Stomach (tissue), 9 donors: ENCODE results near the gene OAF. TPM values are rescaled to one million over a fixed set of nuclear protein-coding genes. Genes with fewer than 3 reads are reported as not detected.

Experiments
- DNase-seq, 2 donors: peaks; one replicate each; pipeline versions ENCODE4 v3.0.0 to v3.0.0-alpha.2; 2013 to 2019
- H3K27ac ChIP-seq, 5 donors: fragments of 200-600 bp in 4 of 5; sonication (generic) in 4 of 5; one replicate each; pipeline ENCODE4 v1.5.1; 2013 to 2019; ENCODE audit warnings: mild to moderate bottlenecking in 1 of 5, moderate library complexity in 1 of 5
- H3K27me3 ChIP-seq, 3 donors: fragments of 200-600 bp; sonication (generic); one replicate each; pipeline ENCODE4 v1.5.1; 2017 to 2019; ENCODE audit warnings: mixed run types in 1 of 3
- H3K36me3 ChIP-seq, 4 donors: fragments of 200-600 bp; sonication (generic); 1 replicate in 3 of 4; 2 replicates in 1 of 4; pipeline ENCODE4 v1.5.1; 2016 to 2019
- H3K4me1 ChIP-seq, 4 donors: fragments of 200-600 bp; sonication (generic); one replicate each; pipeline ENCODE4 v1.5.1; 2016 to 2019
- H3K4me3 ChIP-seq, 4 donors: fragments of 200-600 bp; sonication (generic) in 3 of 4; one replicate each; pipeline ENCODE4 v1.5.1; 2016 to 2019; ENCODE audit warnings: mild to moderate bottlenecking in 1 of 4
- H3K9me3 ChIP-seq, 4 donors: fragments of 200-600 bp; sonication (generic); one replicate each; pipeline ENCODE4 v1.5.1; 2016 to 2019
- CTCF ChIP-seq, 7 experiments: fragments of 450-650 bp in 4 of 7; fragments of 200-600 bp in 3 of 7; sonication (generic) in 3 of 7; IDR thresholded peaks; one replicate each; pipeline ENCODE4 v1.5.1; 2016 to 2019; ENCODE audit warnings: antibody characterized with exemption in 7 of 7, control low read depth in 2 of 7, mild to moderate bottlenecking in 1 of 7
- EP300 ChIP-seq: sonication (generic); formaldehyde crosslinking; IDR thresholded peaks from one replicate; pipeline ENCODE4 v1.6.1; 2017; ENCODE audit warnings: antibody characterized with exemption
- POLR2A ChIP-seq, 4 donors: fragments of 450-650 bp; IDR thresholded peaks; one replicate each; pipeline ENCODE4 v1.6.1; 2016; ENCODE audit warnings: antibody characterized with exemption in 4 of 4, control low read depth in 2 of 4, mild to moderate bottlenecking in 1 of 4, moderate library complexity in 1 of 4
- POLR2AphosphoS5 ChIP-seq, 3 donors: sonication (generic); formaldehyde crosslinking; IDR thresholded peaks; one replicate each; pipeline ENCODE4 v1.6.1; 2016; ENCODE audit warnings: antibody characterized with exemption in 3 of 3
- WGBS, 5 donors: extraction: QIAGEN DNeasy Blood & Tissue Kit in 3 of 5; methylation state at CpG; one replicate each; pipeline versions ENCODE4 v1.1.5 to v1.1.7; 2013 to 2018; 5-methylcytosine and 5-hydroxymethylcytosine counted together
- intact Hi-C: fragments of 100-400 bp; cut with DNase I; formaldehyde crosslinking; loops from one replicate; pipeline ENCODE4 v1.15.1; 2023; ENCODE audit warnings: low total_unique reads
- polyA plus RNA-seq, 3 donors: library from polyadenylated mRNA; stranded (reverse); fragments of 200-250 nt; gene quantifications; one replicate each; pipeline ENCODE4 v1.2.3, GENCODE V29; 2013
- total RNA-seq, 5 donors: library from RNA; depleted of rRNA; stranded (reverse); fragments of >200 nt; gene quantifications; one replicate each; pipeline versions ENCODE4 v1.1.0 to v1.2.3, GENCODE V29; 2014 to 2016
- donor health status: healthy with polysubstance abuse.
- donor health status: Bipolar disorder and iron deficiency.
- donor health status: healthy.

Gene OAF
- total and polyA plus RNA-seq, 8 donors = 17.1 to 380 (median 30.4) TPM

GRCh38 chr11:120218695-120219033, 7.8 kb downstream of the OAF start:
- Histone ChIP-seq H3K4me1 (peaks cover 45 to 96% (median 86%) of the 10 kb centered on the region in 4 donors), H3K36me3 (peaks cover 0 to 10% (median 7%) of the 10 kb centered on the region in 4 donors), H3K9me3 (no peaks in the 10 kb centered on the region), H3K27ac (peak overlapping the region; percentile 33 to 90 (median 68)), H3K27me3 (no peaks in the 10 kb centered on the region), H3K4me3 (no peak overlapping the region)
- intact Hi-C loops = no loop called here
- DNase-seq = no peak
- TF ChIP-seq POLR2AphosphoS5 (IDR thresholded peaks at IDR 0.05) (no peak), CTCF (IDR thresholded peaks at IDR 0.05) (no peak), EP300 (no peak), POLR2A (IDR thresholded peaks at IDR 0.05) (no peak)
- WGBS, 5 donors = 42 to 66% (median 52%) methylated on average over 10 of the region's 10 CpGs

- WGBS, 5 donors = 65 to 80% (median 72%) methylated on average over 12 to 13 of the region's 13 CpGs
- H3K9me3 ChIP-seq = no peaks in the 10 kb centered on the region
- peak overlapping the region; percentile 1 to 90 (median 68) for H3K27ac ChIP-seq
- H3K36me3 ChIP-seq = peaks cover 0 to 8% (median 7%) of the 10 kb centered on the region in 4 donors
- intact Hi-C loops = no loop called here
- H3K27me3 ChIP-seq = no peaks in the 10 kb centered on the region
- H3K4me3 ChIP-seq = no peak overlapping the region
- TF ChIP-seq CTCF (IDR thresholded peaks at IDR 0.05) (no peak), POLR2A (IDR thresholded peaks at IDR 0.05) (no peak), POLR2AphosphoS5 (IDR thresholded peaks at IDR 0.05) (no peak), EP300 (no peak)
- H3K4me1 ChIP-seq = peaks cover 45 to 96% (median 89%) of the 10 kb centered on the region in 4 donors
- DNase-seq = no peak
Measured at GRCh38 chr11:120219232-120219937, 8.6 kb downstream of the OAF start.

GRCh38 chr11:120219938-120220746, 9.3 kb downstream of the OAF start:
- DNase-seq = no peak
- intact Hi-C loops = no loop called here
- TF ChIP-seq POLR2A (IDR thresholded peaks at IDR 0.05) (no peak), POLR2AphosphoS5 (IDR thresholded peaks at IDR 0.05) (no peak), CTCF (IDR thresholded peaks at IDR 0.05) (no peak), EP300 (no peak)

GRCh38 chr11:120220747-120221037, 9.9 kb downstream of the OAF start:
- DNase-seq = no peak
- intact Hi-C loops = no loop called here
- Histone ChIP-seq H3K27ac (peak overlapping the region; percentile 43 to 90 (median 68)), H3K9me3 (no peaks in the 10 kb centered on the region), H3K4me1 (peaks cover 51 to 96% (median 88%) of the 10 kb centered on the region in 4 donors), H3K4me3 (no peak overlapping the region), H3K36me3 (no peaks in the 10 kb centered on the region), H3K27me3 (no peaks in the 10 kb centered on the region)
- no peak for TF ChIP-seq CTCF (IDR thresholded peaks at IDR 0.05)
- WGBS, 5 donors = 59 to 82% (median 77%) methylated on average over 3 to 4 of the region's 4 CpGs

More at GRCh38 chr11:120219938-120220746, 9.3 kb downstream of the OAF start:
- 60 to 70% (median 66%) methylated on average over 9 of the region's 9 CpGs for WGBS, 5 donors
- Histone ChIP-seq H3K4me3 (no peak overlapping the region), H3K27me3 (no peaks in the 10 kb centered on the region), H3K9me3 (no peaks in the 10 kb centered on the region), H3K4me1 (peaks cover 51 to 96% (median 90%) of the 10 kb centered on the region in 4 donors), H3K27ac (peak overlapping the region; percentile 37 to 90 (median 68)), H3K36me3 (peaks cover 0 to under 1% (median under 1%) of the 10 kb centered on the region in 4 donors)
